Small intestine (tissue), 7 donors: Measurements from ENCODE around the gene GALR3. TPM values are rescaled to one million over a fixed set of nuclear protein-coding genes. Genes with fewer than 3 reads are reported as not detected.

ENCODE experiments used
- DNase-seq, 2 donors: peaks; one replicate each; pipeline versions ENCODE4 v3.0.0 to v3.0.0-alpha.2; 2013
- FAIRE-seq: peaks from 2 replicates; lab custom pipeline; 2012; peaks lifted over from hg19 to GRCh38; lab: Jason Lieb, UNC
- H3K27ac ChIP-seq, 3 donors: one replicate each; pipeline ENCODE4 v1.5.1; 2013; ENCODE audit warnings: low read length in 2 of 3, mild to moderate bottlenecking in 2 of 3, control low read depth in 1 of 3, inconsistent platforms in 1 of 3, low read depth in 1 of 3, moderate library complexity in 1 of 3
- H3K27me3 ChIP-seq, 3 donors: one replicate each; pipeline ENCODE4 v1.6.1; 2013; ENCODE audit warnings: low read length in 3 of 3, inconsistent platforms in 1 of 3; ENCODE audit not compliant: control insufficient read depth in 3 of 3, insufficient read depth in 3 of 3
- H3K36me3 ChIP-seq, 3 donors: one replicate each; pipeline ENCODE4 v1.6.1; 2013; ENCODE audit warnings: low read length in 3 of 3, inconsistent platforms in 1 of 3, low read depth in 1 of 3, mild to moderate bottlenecking in 1 of 3, moderate library complexity in 1 of 3; ENCODE audit not compliant: control insufficient read depth in 3 of 3, insufficient read depth in 2 of 3
- H3K4me1 ChIP-seq, 3 donors: one replicate each; pipeline ENCODE4 v1.6.1; 2013; ENCODE audit warnings: low read length in 2 of 3, inconsistent platforms in 1 of 3, low read depth in 1 of 3, mild to moderate bottlenecking in 1 of 3, moderate library complexity in 1 of 3; ENCODE audit not compliant: control insufficient read depth in 3 of 3, insufficient read depth in 2 of 3
- H3K4me3 ChIP-seq, 3 donors: one replicate each; pipeline ENCODE4 v1.5.1; 2013; ENCODE audit warnings: low read length in 3 of 3, control low read depth in 1 of 3, inconsistent platforms in 1 of 3, low read depth in 1 of 3, mild to moderate bottlenecking in 1 of 3, moderate library complexity in 1 of 3
- H3K9me3 ChIP-seq, 2 donors: one replicate each; pipeline ENCODE4 v1.6.1; 2013; ENCODE audit warnings: low read depth in 1 of 2, low read length in 1 of 2; ENCODE audit not compliant: control insufficient read depth in 2 of 2, insufficient read depth in 1 of 2
- WGBS, 3 donors: extraction: QIAGEN DNeasy Blood & Tissue Kit; methylation state at CpG; one replicate each; pipeline ENCODE4 v1.1.7; 2013; 5-methylcytosine and 5-hydroxymethylcytosine counted together
- polyA plus RNA-seq, 4 donors: library from polyadenylated mRNA; stranded (reverse) in 3 of 4; unstranded in 1 of 4; fragments of 200-250 nt in 3 of 4; fragments of 120-200 nt in 1 of 4; gene quantifications; one replicate each; pipeline versions ENCODE4 v1.2.1 to v1.2.3, GENCODE V29; 2013
- donor health status: healthy with polysubstance abuse.
- donor health status: control.
- donor health status: control.
- donor health status: Bipolar disorder and iron deficiency.
- donor health status: healthy.

Gene GALR3
- polyA plus RNA-seq, 4 donors, result 0.04 TPM; not detected in 3

GRCh38 chr22:37860796-37861421 lies 37.7 kb downstream of the GALR3 start:
- H3K27me3 ChIP-seq, result no peaks in the 10 kb centered on the region
- no peak overlapping the region for H3K4me3 ChIP-seq
- H3K9me3 ChIP-seq, result no peaks in the 10 kb centered on the region
- peaks cover 0 to 3% (median 0%) of the 10 kb centered on the region in 3 donors for H3K4me1 ChIP-seq
- DNase-seq (peak in 1 of 2 donors; percentile 10), FAIRE-seq (no peak)
- H3K27ac ChIP-seq, result no peak overlapping the region
- peaks cover 16 to 73% (median 19%) of the 10 kb centered on the region in 3 donors for H3K36me3 ChIP-seq
- 47 to 66% (median 55%) methylated on average over 7 of the region's 7 CpGs for WGBS, 3 donors

GRCh38 chr22:37862570-37863325 lies 39.6 kb downstream of the GALR3 start:
- H3K27me3 ChIP-seq, result no peaks in the 10 kb centered on the region
- peak in 1 of 2 donors; percentile 17 for DNase-seq
- peaks cover 0 to 3% (median 0%) of the 10 kb centered on the region in 3 donors for H3K4me1 ChIP-seq
- no peak overlapping the region for H3K27ac ChIP-seq
- no peak for FAIRE-seq
- peaks cover 14 to 66% (median 22%) of the 10 kb centered on the region in 3 donors for H3K36me3 ChIP-seq
- no peak overlapping the region for H3K4me3 ChIP-seq
- WGBS, 3 donors, result 59 to 81% (median 60%) methylated on average over 7 of the region's 7 CpGs
- no peaks in the 10 kb centered on the region for H3K9me3 ChIP-seq

DNA sequence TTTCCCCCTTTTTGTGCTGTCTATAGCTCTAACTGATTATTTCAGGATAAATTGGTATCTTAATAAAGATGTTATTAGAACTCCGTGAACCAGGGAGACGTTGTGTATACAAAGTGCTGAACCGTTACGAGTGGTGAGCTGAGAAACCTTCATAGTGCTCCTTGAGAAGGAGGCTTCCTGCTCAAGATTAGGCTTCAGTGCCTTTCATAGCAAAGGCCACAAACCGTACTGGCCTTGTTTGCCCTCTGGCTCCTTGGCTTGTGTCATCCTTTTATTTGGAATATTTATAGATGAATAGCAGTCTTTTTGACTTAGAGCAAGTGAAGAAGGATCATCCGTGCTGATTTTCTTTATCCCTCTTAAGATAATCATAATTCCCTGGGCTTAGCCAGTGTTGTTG lies 42.3 kb downstream of the GALR3 start:
- Histone ChIP-seq H3K27me3 (no peaks in the 10 kb centered on the region), H3K27ac (no peak overlapping the region), H3K36me3 (peaks cover 13 to 81% (median 29%) of the 10 kb centered on the region in 3 donors), H3K9me3 (no peaks in the 10 kb centered on the region), H3K4me3 (no peak overlapping the region), H3K4me1 (peaks cover 0 to 3% (median 0%) of the 10 kb centered on the region in 3 donors)
- FAIRE-seq (no peak), DNase-seq (no peak)
- 83 to 89% (median 84%) methylated on average over 6 of the region's 6 CpGs for WGBS, 3 donors

DNA sequence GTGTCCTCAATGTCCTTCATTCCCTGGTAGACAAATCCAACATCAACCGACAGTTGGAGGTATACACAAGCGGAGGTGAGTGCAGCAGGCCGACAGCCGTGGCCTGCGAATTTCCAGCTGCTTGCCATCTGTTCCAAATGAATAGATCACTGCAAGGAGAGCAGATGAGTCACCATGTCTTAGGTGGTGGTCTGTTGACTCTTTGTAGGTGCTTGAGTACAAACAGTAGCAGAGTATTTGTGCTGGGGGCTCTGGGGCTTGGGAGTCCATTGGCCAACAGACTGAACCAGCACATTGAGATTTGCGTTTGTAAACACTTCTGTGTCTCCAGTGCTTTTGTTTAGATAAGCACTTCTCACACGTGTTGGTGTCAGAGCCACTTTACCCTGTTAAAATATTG lies 47.1 kb downstream of the GALR3 start:
- WGBS, 3 donors, result 71 to 85% (median 76%) methylated on average over 7 of the region's 7 CpGs
- Histone ChIP-seq H3K4me1 (no peaks in the 10 kb centered on the region), H3K36me3 (peaks cover 16 to 79% (median 24%) of the 10 kb centered on the region in 3 donors), H3K9me3 (no peaks in the 10 kb centered on the region), H3K4me3 (no peak overlapping the region), H3K27me3 (no peaks in the 10 kb centered on the region), H3K27ac (no peak overlapping the region)
- DNase-seq (no peak), FAIRE-seq (no peak)

Other genes starting within 250 kb of the GALR3 start
- gene LGALS2, start 243.3 kb upstream of the GALR3 start, polyA plus RNA-seq, result 100 to 1,000 TPM; 174 to 485 (median 233) TPM
- gene GGA1, start 214.5 kb upstream of the GALR3 start, polyA plus RNA-seq, result 10 to 100 TPM; 42.8 to 73.2 (median 56.0) TPM
- gene SH3BP1, start 183.7 kb upstream of the GALR3 start, polyA plus RNA-seq, result 10 to 100 TPM; 20.8 to 46.0 (median 28.5) TPM
- gene PDXP, start 164.7 kb upstream of the GALR3 start, polyA plus RNA-seq, result 10 to 100 TPM; 24.1 to 98.6 (median 57.3) TPM
- 100 to 1,000 TPM in 3 of 4 donors, 10 to 100 TPM in 1; 36.9 to 396 (median 243) TPM for gene LGALS1, start 147.7 kb upstream of the GALR3 start, polyA plus RNA-seq
- 10 to 100 TPM; 16.6 to 28.9 (median 23.3) TPM for gene NOL12, start 137.0 kb upstream of the GALR3 start, polyA plus RNA-seq
- 10 to 100 TPM; 20.4 to 46.8 (median 35.2) TPM for gene TRIOBP, start 126.3 kb upstream of the GALR3 start, polyA plus RNA-seq
- 10 to 100 TPM in 2 of 4 donors, 1 to 10 TPM in 2; 2.9 to 12.3 (median 8.9) TPM for gene GCAT, start 15.4 kb upstream of the GALR3 start, polyA plus RNA-seq
- 10 to 100 TPM; 15.4 to 23.2 (median 20.7) TPM for gene ANKRD54, start 21.0 kb downstream of the GALR3 start, polyA plus RNA-seq
- gene EIF3L, start 26.0 kb downstream of the GALR3 start, polyA plus RNA-seq, result 100 to 1,000 TPM; 176 to 609 (median 324) TPM
- 10 to 100 TPM in 2 of 4 donors, 1 to 10 TPM in 2; 8.4 to 16.4 (median 10.1) TPM for gene MICALL1, start 82.9 kb downstream of the GALR3 start, polyA plus RNA-seq
- under 1 TPM in 2 of 4 donors, not detected in 2; 0.24 TPM for gene C22orf23, start 130.2 kb downstream of the GALR3 start, polyA plus RNA-seq
- gene POLR2F, start 130.3 kb downstream of the GALR3 start, polyA plus RNA-seq, result 100 to 1,000 TPM in 3 of 4 donors, 10 to 100 TPM in 1; 53.7 to 146 (median 107) TPM
- gene SOX10, start 161.2 kb downstream of the GALR3 start, polyA plus RNA-seq, result 1 to 10 TPM in 2 of 4 donors, under 1 TPM in 1, not detected in 1; 0.27 to 2.8 (median 1.8) TPM
- 10 to 100 TPM; 24.3 to 33.3 (median 32.0) TPM for gene PICK1, start 234.0 kb downstream of the GALR3 start, polyA plus RNA-seq